Tibial nerve (tissue), 3 donors: ENCODE data around the gene TAF1.

Experiments used
- CTCF ChIP-seq, 5 experiments: fragments of 200-600 bp in 3 of 5; fragments of 450-650 bp in 2 of 5; sonication (generic) in 3 of 5; IDR thresholded peaks; one replicate each; pipeline ENCODE4 v1.5.1; 2016 to 2019; ENCODE audit warnings: antibody characterized with exemption in 5 of 5, mild to moderate bottlenecking in 3 of 5, moderate library complexity in 2 of 5
- POLR2A ChIP-seq, 2 donors: fragments of 450-650 bp; IDR thresholded peaks; one replicate each; pipeline ENCODE4 v1.6.1; 2017; ENCODE audit warnings: antibody characterized with exemption in 2 of 2, mild to moderate bottlenecking in 2 of 2, moderate library complexity in 2 of 2

GRCh38 chrX:71489540-71489939 is 123.4 kb downstream of the TAF1 start:
- TF ChIP-seq POLR2A (IDR thresholded peaks at IDR 0.05), result no peak
- TF ChIP-seq CTCF (IDR thresholded peaks at IDR 0.05), result no peak
